M059J (cell line): Measurements from ENCODE around the gene ZNRF4. TPM values are rescaled to one million over a fixed set of nuclear protein-coding genes. Genes with fewer than 3 reads are reported as not detected.

Experiments used
- DNase-seq: peaks from one replicate; pipeline ENCODE4 v3.0.0-alpha.2; 2012; ENCODE audit warnings: low read depth
- total RNA-seq: library from RNA; depleted of rRNA; stranded (reverse); fragments of >200 nt; shearing (Covaris generic); gene quantifications from 2 replicates; pipeline ENCODE4 v1.2.3, GENCODE V29; 2014

ZNRF4 gene
- total RNA-seq, 1 experiment from 2014 or later, result not detected

DNA sequence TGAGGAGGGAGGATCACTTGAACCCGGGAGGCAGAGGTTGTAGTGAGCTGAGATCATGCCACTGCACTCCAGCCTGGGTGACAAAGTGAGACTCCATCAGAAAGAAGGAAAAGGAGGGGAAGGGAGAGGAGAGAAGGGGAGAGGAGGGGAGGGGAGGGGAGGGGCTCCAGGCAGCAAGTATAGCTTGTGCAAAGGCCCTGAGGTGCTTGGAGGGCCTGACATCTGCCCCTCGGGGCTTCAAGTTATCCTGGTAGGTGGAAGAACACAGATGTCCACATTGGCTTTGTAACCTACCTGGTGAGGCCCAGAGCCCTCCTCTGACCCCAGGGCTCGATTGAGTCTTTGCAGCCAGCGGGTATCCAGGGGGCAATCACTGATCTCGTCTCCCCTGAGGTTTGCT lies 11.5 kb upstream of the ZNRF4 start:
- no peak for DNase-seq

DNA sequence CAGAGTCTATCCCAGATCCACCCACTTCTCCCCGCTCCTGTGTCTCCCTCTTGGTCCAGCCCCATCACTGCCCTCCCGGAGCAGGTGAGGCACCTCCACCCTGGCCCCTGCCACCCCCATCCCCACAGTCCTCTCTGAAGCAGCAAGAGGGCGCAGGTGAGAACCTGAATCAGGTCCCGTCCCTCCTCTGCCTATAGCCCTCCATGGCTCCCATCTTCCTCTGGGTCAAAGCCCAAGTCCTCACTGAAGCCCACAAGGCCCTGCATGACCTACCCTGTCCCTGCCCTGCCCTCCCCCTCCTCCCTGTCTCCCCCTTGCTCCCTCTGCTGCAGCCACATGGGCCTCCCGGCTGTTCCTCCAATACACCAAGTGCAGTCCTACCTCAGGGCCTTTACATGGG lies 10.8 kb upstream of the ZNRF4 start:
- DNase-seq, result no peak

DNA sequence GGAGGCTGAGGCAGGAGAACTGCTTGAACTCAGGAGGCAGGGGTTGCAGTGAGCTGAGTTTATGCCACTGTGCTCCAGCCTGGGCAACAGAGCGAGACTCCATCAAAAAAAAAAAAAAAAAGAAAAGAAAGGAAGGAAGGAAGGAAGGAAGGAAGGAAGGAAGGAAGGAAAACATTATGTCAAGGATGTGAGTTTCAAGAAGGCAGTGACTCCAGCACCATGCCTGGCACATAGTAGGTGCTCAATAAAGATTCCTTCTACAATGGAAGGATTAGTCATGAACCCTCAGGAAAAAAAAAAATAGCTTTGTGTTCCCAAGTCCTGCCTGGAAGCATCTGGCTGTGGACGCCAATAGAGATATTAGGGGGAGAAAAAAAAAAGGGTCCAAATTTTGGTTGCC lies 10.1 kb upstream of the ZNRF4 start:
- DNase-seq, result no peak

DNA sequence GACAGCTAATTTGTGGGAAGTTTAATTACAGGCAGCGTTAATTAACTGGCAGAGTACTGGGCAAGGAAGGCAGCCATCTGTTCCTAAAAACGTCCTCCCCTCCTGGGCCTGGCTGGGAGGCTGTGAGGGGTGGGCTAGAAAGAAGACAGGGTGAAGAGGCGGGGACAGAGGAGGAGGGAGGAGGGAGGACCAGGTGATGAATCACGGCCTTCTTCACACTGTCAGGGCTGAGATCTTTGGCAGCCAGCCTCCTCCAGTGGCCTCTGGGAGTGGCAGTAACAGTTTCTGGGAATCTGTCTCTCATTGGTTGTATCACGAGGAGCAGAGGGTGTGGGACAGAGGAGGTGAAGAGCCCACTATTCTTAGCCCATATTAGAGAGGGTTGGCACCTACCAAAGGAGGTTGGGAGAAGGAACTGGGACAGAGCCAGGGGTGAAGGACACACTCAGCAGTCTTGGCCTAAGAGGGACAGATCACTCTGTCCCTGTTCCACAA lies 9.6 kb upstream of the ZNRF4 start:
- DNase-seq, result peak; percentile 61

DNA sequence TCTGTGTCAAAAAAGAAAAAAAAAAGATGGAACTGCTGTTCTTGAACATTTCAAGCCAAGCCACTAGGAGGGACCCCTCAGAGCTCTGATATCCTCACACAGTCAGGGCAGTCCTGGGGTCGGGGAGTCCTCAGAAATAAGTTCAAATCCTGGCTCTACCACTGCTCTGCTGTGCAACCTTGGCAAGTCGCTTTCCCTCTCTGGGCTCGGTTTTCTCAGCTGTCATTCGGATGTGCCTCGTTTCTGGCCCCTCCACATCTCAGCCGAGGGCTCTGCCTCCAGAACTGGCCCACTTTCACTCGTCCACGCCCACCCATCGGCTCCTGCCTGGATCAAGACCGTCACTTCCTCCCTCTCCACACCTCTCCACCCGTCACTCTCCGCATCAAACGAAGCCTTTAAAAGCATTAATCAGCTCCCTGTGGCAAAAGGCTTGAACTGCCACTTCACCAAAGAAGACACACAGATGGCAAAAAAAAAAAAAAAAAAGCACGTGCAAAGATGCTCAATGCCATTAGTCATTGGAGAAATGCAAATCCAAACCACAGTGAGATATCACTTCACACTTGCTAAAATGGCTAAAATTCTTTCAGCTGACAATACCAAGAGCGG lies 7.4 kb upstream of the ZNRF4 start:
- peak; percentile 50 for DNase-seq

DNA sequence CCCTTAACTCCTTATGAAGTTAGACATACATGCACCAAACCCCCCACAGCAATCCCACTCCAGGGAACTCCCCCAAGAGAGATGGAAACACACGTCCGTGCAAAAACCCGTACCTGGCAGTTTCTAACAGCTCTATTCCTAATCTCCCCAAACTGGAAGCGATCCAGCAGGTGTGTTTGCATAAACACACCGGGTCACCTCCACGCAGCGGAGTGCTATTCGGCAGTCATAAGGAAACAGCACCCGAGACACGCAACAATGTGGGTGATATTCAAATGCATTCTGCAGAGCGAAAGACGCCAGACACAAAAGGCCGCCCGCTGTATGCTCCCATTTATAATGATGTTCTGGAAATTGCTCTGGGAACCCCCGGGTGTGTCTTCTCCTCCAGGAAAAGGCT lies 6.8 kb upstream of the ZNRF4 start:
- no peak for DNase-seq

DNA sequence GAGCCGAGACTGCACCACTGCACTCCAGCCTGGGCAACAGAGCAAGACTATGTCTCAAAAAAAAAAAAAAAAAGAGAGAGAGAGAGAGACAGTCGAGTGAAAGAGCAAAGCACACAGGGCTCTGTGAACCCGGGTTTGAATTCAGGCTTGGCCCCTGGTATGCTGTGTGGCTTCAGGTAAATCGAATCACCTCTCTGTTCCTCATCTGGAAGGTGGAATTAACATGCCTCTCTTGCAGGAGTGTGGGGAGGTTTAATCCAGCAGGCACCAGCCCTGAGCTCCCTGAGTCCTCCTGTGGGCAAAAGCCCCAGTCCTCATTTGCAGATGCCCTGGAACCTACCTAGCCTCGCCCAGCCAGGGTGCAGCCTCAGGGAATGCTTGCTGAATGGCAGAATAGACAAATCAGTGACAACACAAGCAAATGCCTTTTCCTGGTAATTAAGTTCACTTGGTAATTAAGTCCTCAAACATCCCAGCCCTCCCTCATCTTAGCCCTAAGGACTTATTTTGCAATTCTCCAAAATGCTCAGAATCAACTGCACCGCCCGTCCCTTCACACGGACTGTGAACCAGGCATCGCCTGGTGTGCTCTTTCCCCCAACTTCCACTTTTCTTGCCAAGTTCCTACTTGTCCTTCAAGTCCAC lies 4.6 kb upstream of the ZNRF4 start:
- no peak for DNase-seq

DNA sequence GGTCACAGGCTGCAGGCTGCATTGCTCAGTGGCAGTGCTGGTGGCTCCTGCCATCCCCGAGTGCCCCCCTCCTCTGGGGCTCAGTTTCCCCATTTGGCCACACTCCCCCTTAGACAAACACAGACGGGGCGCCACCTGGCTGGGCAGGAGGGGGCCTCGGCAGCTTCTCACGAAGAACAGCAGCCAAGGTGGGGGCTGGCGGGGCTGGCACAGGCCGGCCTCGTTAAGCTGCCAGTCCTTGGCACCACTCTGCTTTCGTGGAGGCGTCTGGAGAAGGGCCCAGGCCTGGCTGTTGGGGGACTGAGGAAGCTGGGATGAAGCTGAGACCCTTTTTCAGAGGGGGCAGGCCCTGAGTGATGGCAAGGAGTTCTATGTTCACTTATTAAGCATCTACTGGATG lies 3.7 kb upstream of the ZNRF4 start:
- no peak for DNase-seq

DNA sequence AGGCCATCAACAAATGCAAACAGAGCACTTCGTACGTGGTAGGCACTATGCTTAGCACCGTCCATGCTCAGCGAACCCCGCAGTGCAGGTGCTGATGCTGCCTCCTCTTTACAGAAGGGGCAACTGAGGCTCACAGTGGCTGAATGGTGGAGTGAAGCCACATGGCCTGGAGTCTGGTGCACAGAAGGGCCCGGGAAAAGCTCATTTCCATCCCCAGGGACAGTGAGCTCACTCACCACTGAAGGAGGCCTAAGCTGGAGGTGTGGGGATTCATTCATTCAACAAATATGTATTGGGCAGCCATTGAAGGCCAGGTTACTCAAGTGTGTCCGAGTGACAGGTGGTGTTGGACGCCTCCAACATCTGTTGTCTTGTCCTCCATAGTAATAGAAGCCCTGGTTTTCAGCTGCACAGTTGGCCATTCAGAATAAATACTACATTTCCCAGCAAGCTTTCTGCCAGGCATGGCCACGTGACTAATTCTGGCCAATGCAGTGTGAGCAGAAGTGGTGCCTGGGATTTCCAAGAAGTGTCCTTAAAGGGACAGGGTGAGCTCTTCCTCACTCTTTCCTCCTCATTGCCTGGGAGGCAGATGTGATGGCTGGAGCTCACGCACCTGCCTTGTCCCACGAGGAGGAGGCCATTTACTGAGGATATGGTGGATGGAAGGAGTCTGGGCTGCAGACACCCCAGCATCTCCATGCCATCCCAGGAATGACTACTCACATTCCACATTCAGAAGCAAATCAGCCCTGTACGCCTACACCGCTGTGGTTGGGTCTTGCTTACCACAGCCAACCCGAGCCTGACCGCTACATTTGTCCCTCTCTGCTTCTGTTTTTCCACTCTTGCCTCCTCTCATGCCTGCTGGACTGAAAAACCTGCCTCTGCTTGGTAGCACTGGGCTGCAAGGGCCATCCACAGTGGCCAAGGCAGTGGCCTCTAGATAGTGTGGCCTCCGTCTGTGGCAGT lies 2.3 kb upstream of the ZNRF4 start:
- peak; percentile 39 for DNase-seq

DNA sequence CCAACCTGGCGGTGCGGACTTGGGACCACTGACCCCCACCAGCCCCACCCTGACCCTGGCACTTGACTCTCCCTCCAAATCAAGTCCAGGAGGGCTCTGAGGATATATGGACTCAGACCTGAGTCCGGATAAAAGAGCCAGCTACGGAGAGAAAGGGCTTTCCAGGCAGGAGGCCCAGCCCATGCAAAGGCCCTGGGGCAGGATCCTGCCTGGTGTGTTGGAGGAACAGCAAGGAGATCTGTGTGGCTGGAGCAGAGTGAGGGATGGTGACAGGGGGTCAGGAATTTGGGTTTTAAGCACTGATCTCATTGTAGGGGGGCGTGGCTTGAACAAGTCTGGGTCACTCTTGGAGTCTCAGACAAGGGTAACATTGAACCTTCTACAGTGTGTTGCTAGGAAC lies 474 bp upstream of the ZNRF4 start:
- no peak for DNase-seq

DNA sequence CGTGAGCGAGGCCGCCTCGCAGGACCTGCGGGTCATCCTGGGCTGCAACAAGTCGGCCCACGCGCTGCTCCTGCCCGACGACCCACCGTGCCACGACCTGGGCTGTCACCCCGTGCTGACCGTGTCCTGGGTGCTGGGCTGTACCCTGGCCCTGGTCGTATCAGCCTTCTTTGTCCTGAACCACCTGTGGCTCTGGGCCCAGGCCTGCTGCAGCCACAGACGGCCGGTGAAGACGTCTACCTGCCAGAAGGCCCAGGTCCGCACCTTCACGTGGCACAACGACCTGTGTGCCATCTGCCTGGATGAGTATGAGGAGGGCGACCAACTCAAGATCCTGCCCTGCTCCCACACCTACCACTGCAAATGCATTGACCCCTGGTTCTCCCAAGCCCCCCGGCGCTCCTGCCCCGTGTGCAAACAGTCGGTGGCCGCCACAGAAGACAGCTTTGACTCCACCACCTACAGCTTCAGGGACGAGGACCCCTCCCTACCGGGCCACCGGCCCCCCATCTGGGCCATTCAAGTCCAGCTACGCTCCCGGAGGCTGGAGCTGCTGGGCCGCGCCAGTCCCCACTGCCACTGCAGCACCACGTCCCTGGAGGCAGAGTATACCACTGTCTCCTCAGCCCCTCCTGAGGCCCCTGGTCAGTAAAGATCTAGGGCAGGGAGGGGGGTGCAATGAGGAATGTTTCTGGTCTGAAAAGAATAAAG lies 1.1 kb downstream of the ZNRF4 start:
- no peak for DNase-seq

DNA sequence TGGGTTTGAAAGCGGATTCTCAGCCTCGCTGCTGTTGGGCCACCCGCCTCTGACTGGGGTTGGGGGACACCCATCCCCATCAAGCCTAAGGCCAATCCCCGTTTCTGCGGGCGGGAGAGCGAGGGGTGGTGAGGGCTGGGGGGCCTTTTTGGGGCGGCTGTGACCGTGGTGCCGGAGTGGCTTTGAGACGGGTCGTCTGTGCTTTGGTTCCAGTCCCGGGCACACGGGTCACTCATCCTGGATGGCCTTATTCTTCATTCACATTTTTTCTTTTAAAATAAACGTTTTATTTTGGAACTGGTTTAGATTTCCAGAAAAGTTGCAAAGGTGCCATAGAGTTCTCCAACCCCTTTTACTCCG lies 1.6 kb downstream of the ZNRF4 start:
- no peak for DNase-seq

DNA sequence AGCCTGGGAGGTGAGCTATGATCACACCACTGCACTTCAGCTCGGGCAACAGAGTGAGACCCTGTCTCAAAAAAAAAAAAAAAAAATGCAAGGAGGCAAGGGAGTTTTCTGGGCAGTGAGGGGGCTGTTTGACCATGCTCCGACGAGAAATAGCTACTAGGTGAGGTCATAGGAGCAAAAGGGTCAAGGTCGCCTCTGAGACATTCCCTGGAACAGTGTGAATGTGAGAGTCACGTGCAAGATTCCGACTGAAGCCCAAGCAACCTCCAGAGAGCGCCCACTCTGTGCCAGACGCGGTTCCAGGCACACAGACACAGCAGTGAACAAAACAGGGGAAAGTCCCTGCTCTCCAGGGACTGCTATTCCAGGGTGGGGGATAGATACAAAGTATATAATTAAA lies 2.5 kb downstream of the ZNRF4 start:
- DNase-seq, result no peak

DNA sequence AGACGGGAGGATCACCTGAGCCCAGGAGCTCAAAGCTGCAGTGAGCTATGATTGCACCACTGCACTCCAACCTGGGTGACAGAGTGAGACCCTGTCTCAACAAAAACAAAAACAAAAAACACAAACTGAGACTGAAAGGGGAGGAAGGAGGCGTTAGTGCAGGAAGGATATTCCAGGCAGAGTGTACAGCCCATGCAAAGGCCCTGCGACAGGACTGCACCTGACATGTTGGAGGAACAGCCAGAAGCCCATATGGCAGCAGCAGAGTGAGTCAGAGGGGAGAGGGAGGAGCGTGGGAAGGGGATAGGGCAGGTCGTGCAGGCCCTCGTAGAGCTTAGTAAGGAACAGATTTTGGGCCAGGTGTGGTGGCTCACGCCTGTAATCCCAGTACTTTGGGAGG lies 3.2 kb downstream of the ZNRF4 start:
- no peak for DNase-seq

DNA sequence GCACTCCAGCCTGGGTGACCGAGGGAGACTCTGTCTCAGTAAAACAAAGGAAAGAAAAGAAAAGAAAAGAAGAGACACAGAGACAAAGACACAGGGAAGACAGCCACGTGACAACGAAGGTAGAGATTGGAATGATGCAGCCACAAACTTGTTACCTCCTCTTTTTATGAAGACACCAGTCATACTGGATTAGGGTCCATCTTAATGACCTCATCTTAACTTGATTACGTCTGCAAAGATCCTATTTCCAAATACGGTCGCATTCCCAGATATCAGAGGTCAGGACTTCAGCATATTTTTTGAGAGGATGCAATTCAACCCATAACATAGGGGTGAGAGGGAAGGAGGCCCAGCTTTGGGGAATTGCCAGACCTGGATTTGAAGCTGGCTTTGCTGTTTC lies 4.1 kb downstream of the ZNRF4 start:
- no peak for DNase-seq

DNA sequence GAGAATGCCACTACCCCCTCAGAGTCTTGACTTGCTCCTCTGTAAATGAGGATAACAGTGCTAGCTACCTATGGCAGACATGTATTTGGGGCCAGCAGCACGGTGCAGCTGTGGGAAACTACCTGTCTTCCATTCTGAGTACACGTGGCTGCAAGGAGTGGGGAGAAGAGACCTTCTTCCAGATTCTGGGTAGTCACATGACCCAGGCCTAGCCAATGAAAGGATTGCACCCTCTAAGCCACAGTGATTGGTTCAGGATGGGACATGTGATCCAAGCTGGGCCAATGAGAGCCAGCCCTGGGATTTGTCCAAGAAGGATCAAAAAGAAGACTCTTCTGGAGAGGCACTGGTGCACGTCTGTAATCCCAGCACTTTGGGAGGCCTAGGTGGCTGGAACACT lies 5.5 kb downstream of the ZNRF4 start:
- no peak for DNase-seq

DNA sequence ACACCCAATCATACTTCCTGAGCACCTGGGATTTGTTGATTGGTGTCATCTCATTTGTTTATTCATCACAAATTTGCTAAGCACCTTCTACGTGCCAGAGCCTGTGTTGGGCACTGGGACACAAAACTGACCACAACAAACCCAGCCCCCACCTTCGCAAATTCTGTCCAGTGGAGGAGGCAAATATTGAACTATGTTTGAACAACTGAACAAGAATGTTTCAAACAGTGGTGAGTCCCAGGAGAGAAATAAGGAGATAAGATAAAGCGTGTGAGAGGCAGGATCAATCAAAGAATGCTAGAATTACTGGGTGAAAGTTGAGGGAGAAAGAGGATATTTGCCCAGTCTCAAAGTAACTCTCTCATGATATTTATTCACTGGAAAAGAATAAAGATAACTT lies 8.7 kb downstream of the ZNRF4 start:
- no peak for DNase-seq

DNA sequence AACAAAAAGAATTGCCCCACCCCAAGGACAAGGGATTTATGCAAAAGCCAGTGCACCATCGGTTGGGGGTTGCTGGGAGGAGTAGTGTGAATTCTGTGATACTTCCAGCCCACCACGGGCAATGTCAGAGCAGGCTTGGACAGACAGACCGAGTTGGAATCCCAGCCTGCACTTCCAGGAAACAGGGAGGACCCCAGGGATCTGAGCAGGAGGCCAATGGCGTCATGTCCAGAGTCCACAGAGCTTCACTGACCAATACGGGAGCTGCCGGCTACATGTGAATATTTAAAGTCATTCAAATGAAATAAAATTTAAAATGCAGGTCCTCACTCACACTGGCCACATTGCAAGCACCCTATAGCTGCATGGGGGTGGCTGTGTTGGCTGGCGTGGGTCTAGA lies 10.9 kb downstream of the ZNRF4 start:
- no peak for DNase-seq

DNA sequence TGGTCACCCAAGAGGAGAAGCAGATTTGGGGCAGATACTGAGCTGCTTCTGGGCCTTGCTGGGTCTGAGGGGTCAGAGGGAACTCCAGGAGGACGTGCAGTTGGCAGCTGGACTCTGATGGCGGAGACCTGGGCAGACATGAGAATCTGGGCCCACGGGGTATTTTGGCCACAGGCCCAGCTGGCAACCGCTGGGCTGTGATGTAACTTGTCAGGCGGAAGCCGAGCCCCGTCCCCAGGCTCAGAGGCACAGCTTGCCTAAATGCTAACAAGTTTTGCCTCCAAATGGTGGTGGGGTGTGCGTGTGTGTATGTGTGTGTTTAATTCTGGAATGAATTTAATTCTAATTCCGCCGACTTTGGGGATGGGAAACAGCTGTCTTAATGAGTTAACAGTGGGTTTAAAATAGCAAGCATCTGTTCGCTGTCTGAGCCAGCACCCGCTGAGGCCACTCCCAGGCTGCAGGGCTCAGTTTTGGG lies 11.6 kb downstream of the ZNRF4 start:
- DNase-seq, result no peak

DNA sequence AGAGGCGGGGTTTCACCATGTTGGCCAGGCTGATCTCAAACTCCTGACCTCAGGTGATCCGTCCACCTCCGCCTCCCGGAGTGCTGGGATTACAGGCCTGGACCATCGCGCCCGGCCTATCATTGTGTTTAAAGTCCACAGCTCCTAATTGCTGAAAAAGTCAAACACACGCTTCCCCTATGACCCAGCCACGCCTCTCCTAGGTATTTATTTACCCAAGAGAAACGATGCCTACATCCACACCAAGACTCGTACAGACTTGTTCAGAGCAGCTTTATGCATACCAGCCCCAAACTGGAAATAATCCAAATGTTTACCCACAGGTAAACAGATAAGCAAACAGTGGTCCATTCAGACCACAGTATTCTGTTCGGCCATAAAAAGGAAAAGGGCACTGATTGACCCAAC lies 15.1 kb downstream of the ZNRF4 start:
- DNase-seq, result no peak

DNA sequence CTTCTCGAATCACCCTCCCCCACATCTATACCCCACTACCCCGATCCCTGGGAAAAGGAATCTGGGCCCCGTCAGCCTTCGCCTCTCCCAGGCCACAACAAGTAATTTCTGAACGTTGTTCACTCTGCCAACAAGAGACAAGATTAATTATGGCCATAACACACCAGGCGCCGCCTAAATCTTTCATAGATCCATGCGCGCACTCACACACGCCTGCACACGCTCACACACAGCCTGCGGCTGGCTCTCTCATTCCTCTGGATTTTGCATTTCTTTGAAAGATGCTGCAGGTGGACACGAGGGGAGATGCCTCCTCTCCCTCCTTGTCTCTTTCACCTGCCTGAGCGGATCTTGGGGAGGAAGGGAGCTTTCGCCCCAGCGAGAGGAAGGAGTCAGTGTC lies 17.1 kb downstream of the ZNRF4 start:
- no peak for DNase-seq

DNA sequence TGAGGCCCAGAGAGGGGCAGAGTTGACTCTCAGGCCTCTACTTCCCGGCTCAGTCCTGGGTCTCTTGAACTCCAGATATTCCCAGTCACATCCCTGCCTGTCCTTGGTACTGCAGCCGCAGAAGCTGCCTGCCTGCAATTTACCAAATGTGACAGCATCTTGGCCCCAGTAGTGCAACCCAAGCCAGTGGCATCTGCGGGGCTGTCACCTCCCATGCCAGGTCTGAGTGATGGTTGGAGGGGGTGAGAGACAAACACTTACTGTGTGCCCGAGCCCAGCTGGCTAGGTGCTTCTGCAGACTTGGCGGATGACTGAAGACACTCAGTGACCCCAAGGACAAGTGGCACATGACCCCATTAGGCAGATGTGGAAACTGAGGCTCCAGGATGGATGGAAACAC lies 18.4 kb downstream of the ZNRF4 start:
- no peak for DNase-seq
